Activated CD4-positive, CD25-positive, alpha-beta regulatory T cell treated with anti-CD3 and anti-CD28 coated beads, Interleukin-2, amount 50 U/mL, for 72 hours (primary cell): ENCODE measurements around the gene HMCN1.

Source experiments
- DNase-seq: peaks from one replicate; pipeline ENCODE4 v3.0.0; 2021

Gene HMCN1

DNA sequence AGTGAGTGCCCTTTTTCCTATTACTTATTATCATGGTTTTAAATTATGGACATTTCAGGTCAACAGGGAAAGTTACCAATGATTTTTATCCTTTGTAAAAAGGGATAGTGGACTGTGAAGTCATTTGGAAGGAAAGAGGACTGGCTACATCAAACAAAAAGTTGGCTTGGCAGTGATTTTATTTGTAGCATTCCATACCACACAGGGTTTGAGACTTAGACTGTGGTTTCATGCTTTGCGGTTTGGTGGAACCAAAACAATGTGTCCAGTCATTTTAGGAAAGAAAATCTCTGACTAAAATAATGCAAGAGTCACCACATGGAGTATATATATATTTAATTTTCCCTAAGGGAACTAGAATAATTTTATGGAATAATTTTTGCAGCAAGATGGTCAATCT, 239.5 kb downstream of the HMCN1 start:
- no peak for DNase-seq

DNA sequence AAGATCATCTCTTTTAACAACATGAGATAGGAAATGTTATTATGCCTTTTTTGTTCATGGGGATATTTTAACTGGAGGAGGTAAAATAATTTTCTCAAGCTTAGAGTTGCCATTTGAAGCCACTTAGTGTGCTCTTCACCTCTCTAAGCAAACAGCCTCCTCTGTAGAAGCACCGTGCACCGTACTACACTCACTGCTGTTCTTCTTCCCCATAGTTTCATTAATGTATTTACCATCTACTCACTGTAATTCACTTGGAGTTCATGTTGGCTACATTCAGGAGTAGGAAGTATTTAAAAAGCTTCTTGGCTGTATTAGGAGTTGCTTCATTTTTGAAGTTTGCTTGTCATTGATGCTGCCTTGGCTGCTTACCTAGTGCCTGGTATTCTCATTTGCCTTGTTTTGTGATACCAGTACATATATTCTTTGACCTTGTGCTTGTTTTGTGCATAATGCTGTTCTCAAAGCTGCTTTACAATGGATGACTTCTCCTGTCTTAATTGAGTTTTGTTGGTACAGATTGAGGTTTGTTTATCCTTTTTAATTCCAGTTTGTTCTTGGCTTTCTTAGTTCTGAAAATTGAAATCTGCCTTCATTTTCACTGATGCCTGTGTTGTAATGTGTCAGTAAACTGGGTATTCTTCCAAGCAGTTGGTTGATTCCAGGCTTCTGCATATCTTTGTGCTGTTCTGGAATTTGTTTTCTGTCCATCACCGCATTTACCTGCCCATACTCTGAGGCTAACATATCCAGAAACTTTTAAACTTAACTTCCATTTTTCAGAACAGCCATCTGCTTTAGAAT, 240.4 kb downstream of the HMCN1 start:
- no peak for DNase-seq

GRCh38 chr1:185980891-185981290, 246.7 kb downstream of the HMCN1 start:
- no peak for DNase-seq

- no peak for DNase-seq
These were observed 250.1 kb downstream of the HMCN1 start for GRCh38 chr1:185984113-185984836.

- no peak for DNase-seq
These were observed 253.6 kb downstream of the HMCN1 start for GRCh38 chr1:185987611-185988321.

- DNase-seq, result no peak
These were observed 256.4 kb downstream of the HMCN1 start for GRCh38 chr1:185990565-185990964.

GRCh38 chr1:185991266-185991665, 257.1 kb downstream of the HMCN1 start:
- no peak for DNase-seq

GRCh38 chr1:185996211-185996610, 262.0 kb downstream of the HMCN1 start:
- DNase-seq, result no peak

DNA sequence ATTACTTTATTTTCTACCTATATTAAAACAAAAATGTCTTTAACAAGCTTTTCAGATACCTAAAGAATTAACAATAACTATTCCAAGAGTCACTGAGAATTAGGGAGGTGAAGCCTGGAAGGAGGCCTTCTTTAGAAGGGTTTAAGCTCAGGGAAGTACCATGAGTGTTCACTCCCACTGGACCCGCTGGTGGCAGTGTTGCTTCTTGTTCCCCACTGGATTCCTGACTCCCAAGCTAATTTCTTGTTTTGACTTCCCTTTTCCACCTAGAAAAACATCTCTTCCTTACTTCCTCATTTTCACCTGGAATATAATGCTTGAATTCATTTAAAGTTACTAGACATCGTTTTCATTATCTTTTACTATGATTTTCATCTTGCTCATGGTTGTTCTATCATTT, 264.2 kb downstream of the HMCN1 start:
- DNase-seq, result no peak

GRCh38 chr1:186002406-186002805, 268.2 kb downstream of the HMCN1 start:
- DNase-seq, result no peak

DNA sequence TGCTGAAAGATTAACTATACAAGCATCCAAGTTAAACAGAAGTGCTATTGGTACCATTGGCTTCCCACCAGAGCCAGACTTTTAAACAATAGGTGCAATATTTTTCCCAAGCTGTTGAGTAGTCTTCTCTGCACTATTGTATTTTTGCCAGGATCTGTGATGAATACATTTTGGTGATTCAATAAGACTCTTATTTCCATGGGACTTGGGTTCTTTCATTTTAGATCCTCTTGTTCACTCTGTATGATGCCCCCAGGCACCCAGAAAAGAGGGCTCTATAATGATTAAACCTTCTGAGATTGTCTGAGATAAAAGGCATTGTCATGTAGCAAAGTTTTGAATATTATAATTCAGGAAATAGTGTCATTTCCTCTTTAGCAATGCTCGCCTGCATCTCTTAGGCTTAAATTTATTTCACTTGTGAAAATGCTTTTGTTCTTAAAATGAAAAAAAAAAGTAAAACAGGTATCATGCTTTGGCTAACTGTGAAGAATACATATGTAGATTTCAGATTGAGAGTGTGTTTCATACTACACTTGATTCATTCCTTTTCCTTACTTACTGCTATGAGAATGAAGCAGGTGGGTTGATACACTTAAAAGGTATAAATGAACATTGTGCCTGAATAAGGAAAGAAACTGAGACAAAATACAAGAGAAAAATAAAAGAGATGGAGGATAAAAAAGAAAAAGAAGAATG, 275.0 kb downstream of the HMCN1 start:
- DNase-seq, result no peak

GRCh38 chr1:186014370-186015037, 280.3 kb downstream of the HMCN1 start:
- DNase-seq, result no peak

DNA sequence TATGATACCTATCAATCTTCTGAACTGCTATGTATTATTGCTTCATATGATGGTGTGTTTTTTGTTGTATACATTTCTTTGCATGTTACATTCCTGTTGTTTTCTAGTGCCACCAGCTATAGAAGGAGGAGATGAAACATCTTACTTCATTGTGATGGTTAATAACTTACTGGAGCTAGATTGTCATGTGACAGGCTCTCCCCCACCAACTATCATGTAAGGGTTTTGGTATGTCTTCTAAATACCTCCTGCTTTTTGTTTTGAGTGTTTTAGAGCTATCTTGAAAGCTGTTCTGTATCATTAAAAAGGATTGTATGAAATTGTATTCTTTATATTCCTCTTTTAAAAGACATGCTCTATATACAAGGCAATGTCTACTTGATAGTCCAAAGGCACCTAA, 282.7 kb downstream of the HMCN1 start:
- no peak for DNase-seq

GRCh38 chr1:186022184-186022583, 288.0 kb downstream of the HMCN1 start:
- no peak for DNase-seq

GRCh38 chr1:186026946-186027345, 292.8 kb downstream of the HMCN1 start:
- no peak for DNase-seq

DNA sequence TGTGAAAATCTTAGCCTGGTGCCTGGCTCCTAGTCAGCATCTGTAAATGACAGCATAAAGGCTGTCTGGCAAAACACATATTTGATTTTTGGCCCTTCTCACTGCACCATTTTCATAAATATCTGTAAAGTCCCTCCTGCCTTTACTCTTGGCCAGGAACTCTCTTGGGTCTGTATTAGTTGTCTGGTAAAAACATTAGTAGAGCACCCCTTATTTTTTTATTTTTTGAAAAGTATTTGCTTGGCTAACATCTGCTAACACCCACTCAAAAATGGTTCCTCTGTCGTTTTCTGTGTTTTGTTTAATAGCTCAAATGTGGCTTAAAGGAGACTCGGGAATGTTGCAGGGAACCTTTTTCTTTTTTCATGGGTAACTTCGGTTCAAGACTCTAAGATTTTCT, 293.4 kb downstream of the HMCN1 start:
- DNase-seq, result no peak

DNA sequence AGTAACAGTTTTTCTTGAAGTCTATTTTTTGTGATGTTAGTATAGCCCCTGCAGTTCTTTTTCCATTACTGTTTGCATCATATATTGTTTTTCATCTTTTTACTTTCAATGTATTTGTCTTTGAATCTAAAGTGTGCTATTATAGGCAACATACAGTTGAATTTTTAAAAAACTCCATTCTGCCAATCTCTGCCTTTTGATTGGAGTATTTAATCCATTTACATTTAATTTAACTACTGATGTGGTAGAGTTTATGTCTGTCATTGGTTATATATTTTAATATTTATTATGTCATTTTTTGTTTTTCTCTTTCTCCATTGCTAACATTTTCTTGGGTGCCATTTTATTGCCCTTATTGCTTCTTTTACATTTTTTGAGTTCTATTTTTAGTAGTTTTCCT, 296.3 kb downstream of the HMCN1 start:
- DNase-seq, result no peak

DNA sequence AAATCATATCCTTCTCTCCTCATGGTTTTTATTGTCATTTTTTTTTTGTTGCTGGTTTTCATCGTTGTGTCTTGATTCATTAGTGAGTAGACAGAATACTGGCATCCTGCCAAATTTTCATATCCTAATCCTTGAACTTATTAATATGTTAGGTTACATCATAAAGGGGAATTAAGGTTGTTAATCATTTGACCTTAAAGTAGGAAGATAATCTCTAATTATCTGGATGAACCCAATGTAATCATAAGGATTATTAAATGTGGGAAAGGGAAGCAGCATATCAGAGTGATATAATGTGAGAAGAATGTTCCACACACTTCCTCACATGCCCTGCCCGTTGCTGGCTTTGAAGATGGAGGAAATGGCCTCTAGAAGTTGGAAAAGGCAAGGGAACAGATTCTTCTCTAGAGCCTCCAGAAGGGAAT, 299.7 kb downstream of the HMCN1 start:
- DNase-seq, result no peak

DNA sequence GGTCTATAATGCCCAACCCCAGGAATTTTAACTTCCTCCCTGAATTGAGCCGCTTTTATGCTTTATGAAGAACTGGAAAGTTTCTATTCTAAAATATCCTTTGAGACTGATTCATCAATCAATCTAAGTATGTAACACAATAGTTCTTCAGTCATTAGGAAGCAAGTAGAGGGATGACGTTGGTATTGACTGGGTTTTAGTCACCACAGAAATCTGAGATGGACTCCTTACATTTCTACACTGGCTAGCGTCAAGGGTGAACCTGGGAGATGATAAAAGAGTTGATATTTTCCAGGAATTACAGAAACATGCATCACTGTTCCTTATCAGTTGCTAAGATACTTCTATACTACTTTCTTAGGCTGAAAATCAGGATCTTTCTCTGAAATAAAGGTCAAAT, 308.0 kb downstream of the HMCN1 start:
- DNase-seq, result no peak

GRCh38 chr1:186043296-186043695, 309.1 kb downstream of the HMCN1 start:
- no peak for DNase-seq

DNA sequence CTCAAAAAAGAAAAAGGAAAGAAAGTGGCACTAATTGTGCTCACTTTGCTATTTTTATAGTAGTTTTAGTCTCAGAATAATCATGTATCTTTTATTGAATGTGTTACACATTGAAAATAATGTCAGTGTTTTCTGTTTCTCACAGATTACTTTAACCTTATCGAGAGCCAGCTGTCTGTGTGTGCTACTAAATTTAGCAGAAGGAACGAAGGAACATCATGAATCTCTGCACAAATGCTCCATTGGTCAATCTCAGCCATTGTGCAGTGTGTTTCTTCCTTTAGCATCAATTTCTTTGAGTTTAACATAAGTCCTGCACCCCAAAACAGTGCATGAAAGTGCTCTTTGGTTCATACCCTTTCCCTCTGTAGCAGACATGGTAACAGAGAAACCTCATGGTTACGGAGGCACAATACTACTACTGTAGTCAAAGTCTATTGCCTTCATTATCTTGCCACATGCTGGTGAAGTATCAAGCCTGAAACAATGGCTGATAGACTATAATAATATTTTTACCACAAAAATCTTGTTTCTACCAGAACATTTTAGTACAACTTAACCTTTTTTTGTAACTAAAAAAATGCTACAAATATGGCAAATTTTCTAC, 310.0 kb downstream of the HMCN1 start:
- DNase-seq, result no peak
